AG09309 (cell line): ENCODE measurements around the gene RERG.

Experiments used
- DNase-seq: peaks from one replicate; pipeline ENCODE4 v3.0.0-alpha.2; 2010; ENCODE audit warnings: low read depth
- H3K4me3 ChIP-seq: 2 replicates; pipeline ENCODE4 v1.5.1; 2011; ENCODE audit warnings: mild to moderate bottlenecking, low read depth, low read length, moderate library complexity; ENCODE audit not compliant: control insufficient read depth
- CTCF ChIP-seq: IDR thresholded peaks from 2 replicates; pipeline ENCODE4 v1.5.1; 2011; ENCODE audit warnings: mild to moderate bottlenecking, low read depth, low read length, inconsistent platforms; ENCODE audit not compliant: insufficient read depth, control insufficient read depth; ENCODE audit errors: missing control alignments

RERG gene

DNA sequence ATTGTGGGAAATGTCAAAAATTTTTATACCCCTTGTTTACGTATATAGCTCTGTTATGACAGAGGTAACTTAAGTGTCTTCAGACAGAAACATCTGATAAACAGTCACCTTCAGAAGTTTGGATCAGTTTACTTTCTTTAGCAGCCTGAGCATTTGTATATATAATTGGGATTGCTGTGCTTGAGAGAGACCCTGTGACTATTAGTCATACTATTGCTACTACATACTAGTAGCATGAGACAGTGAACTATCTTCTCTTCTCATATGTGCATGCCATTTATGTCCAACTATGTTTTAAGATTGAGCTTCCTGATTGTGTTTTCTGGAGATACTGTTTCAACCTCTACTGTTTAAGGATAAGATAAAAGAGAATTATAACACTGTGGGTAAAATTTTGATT lies 146.9 kb downstream of the RERG start:
- TF ChIP-seq CTCF, result no peak
- no peak for DNase-seq
- H3K4me3 ChIP-seq, result no peak overlapping the region

DNA sequence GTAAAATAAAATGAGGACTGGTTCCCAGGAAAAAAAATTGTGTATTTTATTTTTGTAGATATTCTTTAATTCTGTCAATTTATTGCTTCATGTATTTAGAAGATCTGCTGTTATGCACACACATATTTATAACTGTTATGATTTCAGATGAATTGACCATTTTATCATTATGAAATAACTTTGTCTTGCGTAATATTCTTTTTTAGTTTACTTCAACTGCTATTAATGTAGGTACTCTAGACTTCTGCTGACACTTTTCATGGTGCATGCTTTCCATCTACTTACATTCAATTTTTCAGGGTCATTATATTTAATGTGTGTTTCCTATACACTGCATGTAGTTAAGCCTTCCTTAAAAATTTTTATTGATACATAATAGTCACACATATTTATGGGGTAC lies 162.1 kb downstream of the RERG start:
- no peak for TF ChIP-seq CTCF
- H3K4me3 ChIP-seq, result no peak overlapping the region
- DNase-seq, result no peak
